Parathyroid adenoma (tissue), 2 donors: ENCODE measurements around the gene KREMEN1.

Source experiments
- H2AFZ ChIP-seq: fragments of 300-600 bp; sonication (generic); one replicate; pipeline ENCODE4 v1.7.0; 2017; ENCODE audit warnings: antibody characterized with exemption, mild to moderate bottlenecking
- H3K27ac ChIP-seq: fragments of 300-600 bp; sonication (generic); one replicate; pipeline ENCODE4 v1.7.0; 2017
- H3K27me3 ChIP-seq: fragments of 300-600 bp; sonication (generic); one replicate; pipeline ENCODE4 v1.7.0; 2017; ENCODE audit warnings: low read length; ENCODE audit not compliant: control insufficient read depth, insufficient read depth
- H3K36me3 ChIP-seq: fragments of 300-600 bp; sonication (generic); one replicate; pipeline ENCODE4 v1.7.0; 2017; ENCODE audit warnings: low read length; ENCODE audit not compliant: control insufficient read depth, insufficient read depth
- H3K4me1 ChIP-seq: fragments of 300-600 bp; sonication (generic); one replicate; pipeline ENCODE4 v1.7.0; 2017; ENCODE audit warnings: control low read depth
- H3K4me2 ChIP-seq: fragments of 300-600 bp; sonication (generic); one replicate; pipeline ENCODE4 v1.7.0; 2017; ENCODE audit warnings: low read length
- H3K4me3 ChIP-seq: fragments of 300-600 bp; sonication (generic); one replicate; pipeline ENCODE4 v1.7.0; 2017; ENCODE audit warnings: low read depth, low read length
- H3K79me2 ChIP-seq: fragments of 300-600 bp; sonication (generic); one replicate; pipeline ENCODE4 v1.7.0; 2017; ENCODE audit warnings: control low read depth
- H3K9ac ChIP-seq: fragments of 300-600 bp; sonication (generic); one replicate; pipeline ENCODE4 v1.7.0; 2017; ENCODE audit warnings: mild to moderate bottlenecking
- H3K9me3 ChIP-seq: fragments of 300-600 bp; sonication (generic); one replicate; pipeline ENCODE4 v1.7.0; 2017; ENCODE audit warnings: low read length; ENCODE audit not compliant: control insufficient read depth
- TF ChIP-seq, protein P1 (sequence below): fragments of 300-600 bp; sonication (generic); IDR thresholded peaks from one replicate; pipeline ENCODE4 v1.7.0; 2017; ENCODE audit warnings: antibody characterized with exemption, mild to moderate bottlenecking
- donor health status: primary hyperparathyroidism.

The KREMEN1 gene

DNA sequence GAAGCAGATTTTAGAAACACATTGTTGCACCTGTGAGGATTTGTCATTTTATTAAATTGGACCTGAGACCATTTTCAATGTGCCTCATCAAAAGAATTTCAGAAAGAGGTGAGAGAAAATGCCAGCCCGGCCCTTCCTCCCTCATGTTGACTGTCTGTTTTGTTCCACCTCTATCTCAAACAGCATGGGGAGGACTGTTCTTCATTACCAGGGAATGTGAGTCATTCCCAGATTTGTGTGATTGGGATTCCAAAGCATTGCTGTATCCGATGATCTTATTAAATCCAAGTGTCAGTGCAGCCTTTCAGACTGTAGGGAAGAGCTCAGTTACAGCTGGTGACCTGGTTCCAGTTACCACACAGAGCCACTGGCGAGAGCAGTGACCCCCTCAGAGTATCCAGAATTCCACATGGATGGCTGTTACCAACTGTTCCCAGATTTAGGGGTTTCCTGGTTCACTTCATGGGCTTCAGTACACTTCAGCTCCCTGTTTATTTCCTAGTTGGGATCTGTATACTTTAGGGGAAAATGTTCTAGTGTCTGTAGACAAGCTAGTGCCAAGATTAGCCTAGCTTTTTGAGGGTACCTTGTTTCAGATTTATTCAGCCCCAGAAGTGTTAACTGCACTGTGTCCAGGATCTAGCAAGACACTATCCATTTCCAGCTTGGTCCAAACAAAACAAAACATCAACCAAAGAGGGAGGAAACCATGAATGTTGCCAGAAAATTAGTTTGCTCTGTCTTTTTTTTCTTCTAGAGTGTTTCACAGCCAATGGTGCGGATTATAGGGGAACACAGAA, 20.9 kb downstream of the KREMEN1 start:
- Histone ChIP-seq H2AFZ (no peak overlapping the region), H3K27me3 (no peaks in the 10 kb centered on the region), H3K4me2 (no peak overlapping the region), H3K79me2 (no peaks in the 10 kb centered on the region), H3K36me3 (no peaks in the 10 kb centered on the region), H3K9me3 (no peaks in the 10 kb centered on the region), H3K9ac (no peak overlapping the region), H3K4me1 (peaks cover 9% of the 10 kb centered on the region), H3K4me3 (no peak overlapping the region), H3K27ac (no peak overlapping the region)
- TF ChIP-seq, protein P1, sequence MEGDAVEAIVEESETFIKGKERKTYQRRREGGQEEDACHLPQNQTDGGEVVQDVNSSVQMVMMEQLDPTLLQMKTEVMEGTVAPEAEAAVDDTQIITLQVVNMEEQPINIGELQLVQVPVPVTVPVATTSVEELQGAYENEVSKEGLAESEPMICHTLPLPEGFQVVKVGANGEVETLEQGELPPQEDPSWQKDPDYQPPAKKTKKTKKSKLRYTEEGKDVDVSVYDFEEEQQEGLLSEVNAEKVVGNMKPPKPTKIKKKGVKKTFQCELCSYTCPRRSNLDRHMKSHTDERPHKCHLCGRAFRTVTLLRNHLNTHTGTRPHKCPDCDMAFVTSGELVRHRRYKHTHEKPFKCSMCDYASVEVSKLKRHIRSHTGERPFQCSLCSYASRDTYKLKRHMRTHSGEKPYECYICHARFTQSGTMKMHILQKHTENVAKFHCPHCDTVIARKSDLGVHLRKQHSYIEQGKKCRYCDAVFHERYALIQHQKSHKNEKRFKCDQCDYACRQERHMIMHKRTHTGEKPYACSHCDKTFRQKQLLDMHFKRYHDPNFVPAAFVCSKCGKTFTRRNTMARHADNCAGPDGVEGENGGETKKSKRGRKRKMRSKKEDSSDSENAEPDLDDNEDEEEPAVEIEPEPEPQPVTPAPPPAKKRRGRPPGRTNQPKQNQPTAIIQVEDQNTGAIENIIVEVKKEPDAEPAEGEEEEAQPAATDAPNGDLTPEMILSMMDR = no peak

DNA sequence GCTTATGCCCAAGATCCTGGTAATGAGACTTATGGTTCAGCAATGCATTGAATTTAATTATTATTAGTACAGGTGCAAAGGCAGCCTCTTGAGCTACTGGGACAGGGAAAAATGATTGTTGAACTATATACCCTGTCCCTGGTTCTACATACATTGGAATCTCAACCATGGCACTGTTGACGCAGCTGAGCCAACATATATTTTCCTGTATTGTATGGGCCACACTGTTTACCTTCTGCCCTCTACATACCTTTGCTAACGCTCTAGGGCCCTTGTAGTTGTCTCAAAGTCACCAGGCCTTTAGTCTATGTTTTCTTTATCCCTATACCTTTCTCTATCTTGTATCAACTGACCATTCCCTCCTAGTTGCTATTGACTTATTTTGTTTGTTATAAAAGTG, 22.6 kb downstream of the KREMEN1 start:
- Histone ChIP-seq H3K36me3 (no peaks in the 10 kb centered on the region), H3K9me3 (no peaks in the 10 kb centered on the region), H3K4me2 (no peak overlapping the region), H3K27ac (no peak overlapping the region), H3K4me3 (no peak overlapping the region), H2AFZ (no peak overlapping the region), H3K79me2 (no peaks in the 10 kb centered on the region), H3K4me1 (peaks cover 9% of the 10 kb centered on the region), H3K27me3 (no peaks in the 10 kb centered on the region), H3K9ac (no peak overlapping the region)
- TF ChIP-seq, protein P1 = no peak

DNA sequence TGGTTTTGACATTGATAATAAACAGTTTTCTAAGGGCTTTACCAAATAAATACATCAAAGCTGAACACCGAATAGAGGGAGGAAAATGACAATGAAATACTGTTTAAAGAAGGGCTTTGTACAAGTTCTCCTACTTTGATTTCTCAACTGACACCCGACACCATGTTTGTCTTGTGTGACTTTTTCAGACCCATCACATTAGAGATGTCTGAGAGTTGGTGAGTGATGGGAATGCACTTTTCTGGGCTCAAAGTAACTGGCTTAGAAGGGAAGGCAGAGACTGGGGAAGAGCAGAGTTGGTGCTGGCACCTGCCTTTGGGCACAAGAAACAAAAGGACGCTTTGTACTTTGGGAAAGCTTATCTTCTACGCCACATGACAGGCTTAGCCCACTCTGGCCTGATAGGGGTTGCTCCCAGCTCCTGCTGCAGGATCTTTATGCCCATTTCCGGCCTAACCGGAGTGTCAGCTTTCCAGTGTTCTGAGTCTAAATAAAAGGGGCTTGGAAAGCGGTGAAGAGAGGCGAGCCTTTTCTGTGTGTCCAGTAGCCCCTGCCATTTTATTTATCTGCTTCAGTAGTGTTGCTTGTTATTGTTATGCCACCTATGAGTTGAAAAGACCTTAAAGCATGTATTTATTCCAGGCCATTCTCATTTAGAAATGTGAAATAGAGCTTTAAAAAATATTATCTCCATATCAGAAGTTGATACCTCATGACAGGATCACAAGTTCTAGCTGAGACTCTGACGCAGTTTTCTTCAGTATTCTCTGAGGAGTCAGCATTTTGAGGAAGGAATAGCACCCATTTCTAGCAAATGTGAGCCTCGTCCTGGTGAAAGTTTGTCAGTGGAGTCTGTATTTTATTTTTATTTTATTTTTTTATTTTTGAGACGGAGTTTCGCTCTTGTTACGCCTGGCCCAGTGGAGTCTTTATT, 24.2 kb downstream of the KREMEN1 start:
- Histone ChIP-seq H3K4me3 (no peak overlapping the region), H3K4me2 (peak overlapping the region; percentile 18), H3K36me3 (no peaks in the 10 kb centered on the region), H3K4me1 (peaks cover 9% of the 10 kb centered on the region), H3K9ac (no peak overlapping the region), H3K27me3 (no peaks in the 10 kb centered on the region), H2AFZ (peak overlapping the region; percentile 70), H3K9me3 (no peaks in the 10 kb centered on the region), H3K79me2 (no peaks in the 10 kb centered on the region), H3K27ac (peak overlapping the region; percentile 87)
- TF ChIP-seq, protein P1 = no peak

DNA sequence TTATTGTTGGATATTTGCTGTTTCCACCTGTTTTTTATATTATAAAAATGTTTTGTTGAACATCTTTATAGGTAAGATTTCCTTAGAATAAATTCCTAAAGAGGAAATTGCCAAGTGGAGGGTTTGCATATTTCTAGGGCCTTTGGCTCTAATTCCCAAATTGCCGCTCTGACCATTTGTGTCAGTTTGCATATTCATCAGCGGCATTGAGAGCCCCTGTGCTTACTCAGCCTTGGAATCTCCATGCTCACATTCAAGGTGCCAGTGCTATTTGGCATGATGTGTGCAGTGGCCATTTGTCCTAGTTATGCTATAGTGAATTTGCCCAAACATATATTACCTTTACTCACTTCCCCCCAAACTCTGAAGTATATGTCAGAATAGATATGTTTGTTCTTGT, 25.5 kb downstream of the KREMEN1 start:
- TF ChIP-seq, protein P1 = no peak
- peaks cover 9% of the 10 kb centered on the region for H3K4me1 ChIP-seq
- H3K79me2 ChIP-seq = no peaks in the 10 kb centered on the region
- no peak overlapping the region for H3K4me3 ChIP-seq
- H3K27ac ChIP-seq = no peak overlapping the region
- no peaks in the 10 kb centered on the region for H3K36me3 ChIP-seq
- no peak overlapping the region for H3K9ac ChIP-seq
- H3K4me2 ChIP-seq = no peak overlapping the region
- no peaks in the 10 kb centered on the region for H3K27me3 ChIP-seq
- H2AFZ ChIP-seq = no peak overlapping the region
- H3K9me3 ChIP-seq = no peaks in the 10 kb centered on the region
